Measurements from ENCODE around the gene ZNF106.

DNA sequence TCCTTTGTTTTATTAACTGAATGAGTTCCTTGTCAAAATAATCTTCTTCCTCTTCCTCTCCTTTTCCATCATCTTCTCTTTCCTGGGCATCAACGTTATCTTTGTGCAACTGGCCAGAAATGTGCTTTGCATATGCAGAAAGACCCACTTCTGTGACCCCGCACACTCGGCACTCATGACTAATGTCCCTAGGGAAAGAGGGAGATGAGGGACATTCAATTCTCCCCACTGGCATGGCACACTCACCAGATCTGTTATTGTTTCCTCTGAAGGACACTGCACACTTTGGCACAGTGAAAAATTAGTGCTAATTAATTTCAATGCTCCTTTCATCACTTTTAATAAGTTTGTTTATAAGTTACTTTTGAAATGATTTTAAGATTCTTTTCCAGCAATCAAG, 34.0 kb downstream of the ZNF106 start:
- TF ChIP-seq SUZ12 (IDR thresholded peaks at IDR 0.05), result no peak
- TF ChIP-seq ZNF384 (IDR thresholded peaks at IDR 0.05), result no peak
- TF ChIP-seq BHLHE40 (IDR thresholded peaks at IDR 0.05; ENCODE audit: borderline replicate concordance), result no peak
- no peak for TF ChIP-seq ELF4 (IDR thresholded peaks at IDR 0.05)
- TF ChIP-seq ARNT (IDR thresholded peaks at IDR 0.05), result no peak
- TF ChIP-seq LEF1 (IDR thresholded peaks at IDR 0.05; ENCODE audit: borderline replicate concordance), result no peak
- TF ChIP-seq, protein P1, sequence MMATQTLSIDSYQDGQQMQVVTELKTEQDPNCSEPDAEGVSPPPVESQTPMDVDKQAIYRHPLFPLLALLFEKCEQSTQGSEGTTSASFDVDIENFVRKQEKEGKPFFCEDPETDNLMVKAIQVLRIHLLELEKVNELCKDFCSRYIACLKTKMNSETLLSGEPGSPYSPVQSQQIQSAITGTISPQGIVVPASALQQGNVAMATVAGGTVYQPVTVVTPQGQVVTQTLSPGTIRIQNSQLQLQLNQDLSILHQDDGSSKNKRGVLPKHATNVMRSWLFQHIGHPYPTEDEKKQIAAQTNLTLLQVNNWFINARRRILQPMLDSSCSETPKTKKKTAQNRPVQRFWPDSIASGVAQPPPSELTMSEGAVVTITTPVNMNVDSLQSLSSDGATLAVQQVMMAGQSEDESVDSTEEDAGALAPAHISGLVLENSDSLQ (IDR thresholded peaks at IDR 0.05), result no peak
- no peak for TF ChIP-seq FOXA1 (IDR thresholded peaks at IDR 0.05)
- no peak for TF ChIP-seq SP1 (IDR thresholded peaks at IDR 0.05)
- no peak for TF ChIP-seq L3MBTL2 (conservative IDR thresholded peaks at IDR 0.05)
- TF ChIP-seq HDGF (IDR thresholded peaks at IDR 0.05; ENCODE audit: borderline replicate concordance), result no peak
- no peak for TF ChIP-seq FOXK2 (IDR thresholded peaks at IDR 0.05)
- no peak for TF ChIP-seq FOXM1 (IDR thresholded peaks at IDR 0.05; ENCODE audit: borderline replicate concordance)

Data from HEK293T (cell line).